ENCODE measurements around the gene PARP1.

GRCh38 chr1:226362361-226362760 is 45.5 kb downstream of the PARP1 start:
- no peak for TF ChIP-seq MAX (IDR thresholded peaks at IDR 0.05)
- TF ChIP-seq, protein P1, sequence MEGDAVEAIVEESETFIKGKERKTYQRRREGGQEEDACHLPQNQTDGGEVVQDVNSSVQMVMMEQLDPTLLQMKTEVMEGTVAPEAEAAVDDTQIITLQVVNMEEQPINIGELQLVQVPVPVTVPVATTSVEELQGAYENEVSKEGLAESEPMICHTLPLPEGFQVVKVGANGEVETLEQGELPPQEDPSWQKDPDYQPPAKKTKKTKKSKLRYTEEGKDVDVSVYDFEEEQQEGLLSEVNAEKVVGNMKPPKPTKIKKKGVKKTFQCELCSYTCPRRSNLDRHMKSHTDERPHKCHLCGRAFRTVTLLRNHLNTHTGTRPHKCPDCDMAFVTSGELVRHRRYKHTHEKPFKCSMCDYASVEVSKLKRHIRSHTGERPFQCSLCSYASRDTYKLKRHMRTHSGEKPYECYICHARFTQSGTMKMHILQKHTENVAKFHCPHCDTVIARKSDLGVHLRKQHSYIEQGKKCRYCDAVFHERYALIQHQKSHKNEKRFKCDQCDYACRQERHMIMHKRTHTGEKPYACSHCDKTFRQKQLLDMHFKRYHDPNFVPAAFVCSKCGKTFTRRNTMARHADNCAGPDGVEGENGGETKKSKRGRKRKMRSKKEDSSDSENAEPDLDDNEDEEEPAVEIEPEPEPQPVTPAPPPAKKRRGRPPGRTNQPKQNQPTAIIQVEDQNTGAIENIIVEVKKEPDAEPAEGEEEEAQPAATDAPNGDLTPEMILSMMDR (IDR thresholded peaks at IDR 0.05; ENCODE audit: low read depth, low read length, missing input control) = no peak

Measured in liver (tissue), 2 donors.